GM10266 (cell line): Measurements from ENCODE around the gene ALOX12B.
A peak's percentile ranks its signal among the peaks of the same experiment; 100 is the strongest.

Experiments
- DNase-seq: peaks from one replicate; pipeline ENCODE4 v3.0.0; 2012; ENCODE audit errors: extremely low spot score
- TF ChIP-seq, protein P1 (sequence below): IDR thresholded peaks from 2 replicates; pipeline ENCODE4 v1.5.1; 2012; ENCODE audit warnings: mild to moderate bottlenecking, low read depth; ENCODE audit not compliant: control insufficient read depth, insufficient read depth; ENCODE audit errors: missing control alignments

The ALOX12B gene

DNA sequence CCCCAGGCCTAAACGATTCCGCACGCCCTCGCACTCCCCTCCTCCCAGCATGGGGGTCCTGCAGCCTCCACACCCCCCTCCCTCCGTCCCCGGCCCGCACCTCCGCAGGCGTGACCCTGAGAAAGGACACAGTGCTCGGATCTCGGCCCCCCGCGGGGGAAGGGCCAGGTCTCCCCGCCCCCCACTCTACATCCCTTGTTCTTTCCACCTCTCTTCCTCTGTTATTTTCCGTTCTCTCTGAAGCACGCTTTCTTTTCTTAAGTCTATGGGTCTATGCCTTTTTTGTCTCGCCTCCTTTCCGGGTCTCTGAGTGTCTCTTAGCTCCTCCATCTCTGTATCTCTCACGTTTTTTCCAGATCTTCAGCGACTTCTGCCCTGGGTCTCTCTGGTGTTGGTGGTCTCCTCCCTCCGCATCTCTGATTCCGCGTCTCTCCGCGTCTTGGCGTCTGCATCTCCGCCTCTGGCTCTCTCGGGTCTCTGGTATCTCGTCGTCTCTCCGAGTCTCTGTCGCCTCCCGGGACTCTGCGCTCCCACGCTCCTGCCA, 38.5 kb upstream of the ALOX12B start:
- peak; percentile 60 for DNase-seq

DNA sequence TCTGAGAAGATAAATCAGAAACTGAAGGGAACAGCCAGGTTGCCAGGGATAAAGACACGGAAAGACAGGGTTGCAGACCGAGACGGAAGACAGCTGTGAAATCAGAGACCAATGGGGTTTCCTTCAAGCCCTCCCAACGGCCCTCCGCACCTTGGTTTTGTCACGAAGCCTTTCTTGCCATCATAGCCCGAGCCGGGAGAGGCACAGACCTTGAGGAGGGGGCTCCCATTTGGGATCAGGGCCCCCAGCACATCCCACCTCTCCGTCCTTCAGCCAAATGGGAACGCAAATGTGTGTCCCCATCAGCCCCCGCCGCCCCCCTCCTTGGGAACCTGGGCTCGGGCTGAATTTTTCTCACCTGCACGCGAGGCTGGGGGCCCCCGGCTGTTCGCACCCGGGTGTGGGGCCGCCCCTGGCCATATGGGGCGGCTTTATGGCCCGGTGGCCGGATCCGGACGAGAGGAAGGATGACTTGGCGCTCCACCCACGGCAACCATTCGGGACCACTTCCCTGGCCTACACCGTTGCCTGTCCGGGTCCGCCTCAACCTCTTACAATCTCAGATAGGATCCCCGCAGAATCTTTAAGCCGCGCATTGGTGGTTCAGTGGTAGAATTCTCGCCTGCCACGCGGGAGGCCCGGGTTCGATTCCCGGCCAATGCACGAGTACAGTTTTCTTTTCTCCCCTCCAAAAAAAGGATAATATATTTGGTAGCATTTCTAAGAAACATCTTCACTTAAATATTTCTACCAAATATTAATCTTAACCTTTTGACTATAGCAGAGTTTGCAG, 37.8 kb upstream of the ALOX12B start:
- TF ChIP-seq, protein P1, sequence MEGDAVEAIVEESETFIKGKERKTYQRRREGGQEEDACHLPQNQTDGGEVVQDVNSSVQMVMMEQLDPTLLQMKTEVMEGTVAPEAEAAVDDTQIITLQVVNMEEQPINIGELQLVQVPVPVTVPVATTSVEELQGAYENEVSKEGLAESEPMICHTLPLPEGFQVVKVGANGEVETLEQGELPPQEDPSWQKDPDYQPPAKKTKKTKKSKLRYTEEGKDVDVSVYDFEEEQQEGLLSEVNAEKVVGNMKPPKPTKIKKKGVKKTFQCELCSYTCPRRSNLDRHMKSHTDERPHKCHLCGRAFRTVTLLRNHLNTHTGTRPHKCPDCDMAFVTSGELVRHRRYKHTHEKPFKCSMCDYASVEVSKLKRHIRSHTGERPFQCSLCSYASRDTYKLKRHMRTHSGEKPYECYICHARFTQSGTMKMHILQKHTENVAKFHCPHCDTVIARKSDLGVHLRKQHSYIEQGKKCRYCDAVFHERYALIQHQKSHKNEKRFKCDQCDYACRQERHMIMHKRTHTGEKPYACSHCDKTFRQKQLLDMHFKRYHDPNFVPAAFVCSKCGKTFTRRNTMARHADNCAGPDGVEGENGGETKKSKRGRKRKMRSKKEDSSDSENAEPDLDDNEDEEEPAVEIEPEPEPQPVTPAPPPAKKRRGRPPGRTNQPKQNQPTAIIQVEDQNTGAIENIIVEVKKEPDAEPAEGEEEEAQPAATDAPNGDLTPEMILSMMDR = no peak
- peak; percentile 86 for DNase-seq

More for the DNA sequence above, 38.5 kb upstream of the ALOX12B start:
- TF ChIP-seq, protein P1 = no peak

DNA sequence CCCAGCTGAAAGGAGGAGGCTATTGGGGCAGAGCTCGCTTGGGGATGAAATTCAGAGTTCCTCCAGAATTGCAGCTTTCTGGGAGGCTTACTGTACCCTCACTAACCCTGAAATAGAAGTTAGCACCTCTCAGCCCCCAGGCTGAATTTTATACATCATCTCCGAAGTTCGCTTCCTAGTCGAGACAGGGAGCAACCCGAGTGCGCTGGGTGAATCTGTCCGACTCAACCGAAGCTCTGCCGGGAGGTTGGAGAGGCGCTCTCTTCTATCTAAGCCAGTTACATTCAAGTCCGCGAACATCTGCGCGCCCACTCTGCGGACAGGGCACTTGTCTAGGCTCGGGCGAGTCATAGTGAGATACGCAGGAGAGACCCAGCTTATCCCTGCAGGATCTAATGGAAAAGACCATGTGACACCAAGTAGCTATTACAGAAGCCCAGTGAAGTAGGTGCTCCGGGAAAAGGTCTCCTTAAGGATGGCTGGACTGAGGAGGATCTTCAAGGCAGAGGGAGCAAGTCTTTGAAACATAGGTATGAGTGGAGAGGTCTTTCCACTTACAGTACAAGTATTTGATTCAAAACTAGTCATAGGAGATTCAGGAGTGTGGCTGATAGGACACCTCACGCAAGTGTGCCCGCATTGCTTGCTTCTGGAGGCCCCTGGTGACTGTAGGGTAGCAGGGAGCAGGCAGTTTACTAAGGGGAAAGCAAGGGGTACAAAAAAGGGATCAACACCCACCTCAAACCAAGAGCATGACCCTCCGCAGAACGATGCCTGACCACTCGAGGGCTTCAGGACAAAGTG, 37.0 kb upstream of the ALOX12B start:
- TF ChIP-seq, protein P1 = no peak
- no peak for DNase-seq

DNA sequence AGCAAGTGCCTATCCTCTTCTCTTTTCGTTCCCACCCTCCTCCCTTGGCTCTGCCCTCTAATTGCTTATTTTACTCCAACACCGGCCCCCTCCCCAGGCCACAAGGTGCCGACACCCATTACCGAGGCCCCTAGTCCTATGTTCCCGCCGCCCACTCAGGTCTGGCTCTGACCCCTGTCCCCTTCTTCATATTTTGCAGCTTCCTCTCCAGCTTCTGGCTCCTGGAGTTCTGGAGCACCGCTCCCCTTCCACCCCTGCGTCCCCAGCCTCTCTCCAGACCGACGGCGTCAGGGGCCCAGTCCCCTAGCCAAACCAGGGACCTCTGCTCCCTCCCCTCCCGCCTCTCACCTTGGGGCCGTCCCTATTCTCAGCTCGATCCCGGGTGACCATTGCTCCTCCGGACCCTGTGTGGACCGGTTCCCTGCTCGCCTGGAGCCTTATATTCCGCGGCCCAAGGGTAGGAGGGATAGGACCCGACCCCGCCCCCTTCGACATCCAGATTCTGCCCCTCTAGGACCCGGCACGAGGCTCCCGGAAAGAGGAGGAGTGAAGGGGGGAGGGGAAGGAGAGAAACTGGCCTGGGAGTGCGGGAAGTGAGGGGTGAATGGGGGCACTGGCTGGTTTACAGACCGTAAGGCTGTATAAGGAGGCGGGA, 36.3 kb upstream of the ALOX12B start, which contains the start of gene HES7:
HES7 (minus strand) TSS at position 412 of the 655 bp plus-strand sequence; CDS start at position 390, 22 bp downstream.
- TF ChIP-seq, protein P1 = no peak
- DNase-seq = no peak

DNA sequence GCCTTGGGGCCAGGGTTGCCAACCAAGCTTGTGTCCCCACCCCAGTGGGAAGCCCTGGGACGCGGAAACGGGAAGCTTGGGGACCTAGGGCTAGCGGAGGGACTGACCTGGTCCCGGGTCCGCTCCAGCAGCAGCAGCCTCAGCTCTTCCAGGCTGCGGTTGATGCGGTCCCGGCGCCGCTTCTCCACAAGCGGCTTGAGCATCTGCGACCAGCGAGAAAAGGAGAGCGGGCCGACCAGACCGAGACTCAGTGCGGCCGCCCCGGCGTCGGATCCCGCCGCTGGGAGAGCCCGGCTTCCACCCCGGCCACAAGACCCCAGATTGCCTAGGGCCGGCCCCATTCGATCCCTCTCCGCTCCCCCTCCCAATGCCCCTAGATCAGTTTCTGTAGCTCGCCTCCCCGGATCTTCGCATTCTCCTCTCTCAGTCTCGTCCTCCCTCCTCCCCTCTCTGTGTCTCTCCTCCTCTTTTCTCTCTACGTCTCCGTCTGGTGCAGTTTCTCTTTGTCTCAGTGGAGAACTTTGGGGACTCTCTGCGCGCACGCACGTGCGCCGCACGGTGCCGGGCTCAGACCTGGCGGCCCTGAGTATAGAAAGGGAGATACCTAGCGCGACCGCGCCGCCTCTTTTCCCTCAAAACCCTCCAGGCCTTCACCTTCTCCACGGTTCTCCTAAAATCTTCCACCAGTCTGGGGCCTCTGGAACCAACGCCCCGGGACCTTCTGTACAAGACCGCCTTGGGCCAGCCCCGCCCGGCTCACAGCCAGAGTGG, 35.6 kb upstream of the ALOX12B start:
- no peak for DNase-seq
- TF ChIP-seq, protein P1 = no peak

DNA sequence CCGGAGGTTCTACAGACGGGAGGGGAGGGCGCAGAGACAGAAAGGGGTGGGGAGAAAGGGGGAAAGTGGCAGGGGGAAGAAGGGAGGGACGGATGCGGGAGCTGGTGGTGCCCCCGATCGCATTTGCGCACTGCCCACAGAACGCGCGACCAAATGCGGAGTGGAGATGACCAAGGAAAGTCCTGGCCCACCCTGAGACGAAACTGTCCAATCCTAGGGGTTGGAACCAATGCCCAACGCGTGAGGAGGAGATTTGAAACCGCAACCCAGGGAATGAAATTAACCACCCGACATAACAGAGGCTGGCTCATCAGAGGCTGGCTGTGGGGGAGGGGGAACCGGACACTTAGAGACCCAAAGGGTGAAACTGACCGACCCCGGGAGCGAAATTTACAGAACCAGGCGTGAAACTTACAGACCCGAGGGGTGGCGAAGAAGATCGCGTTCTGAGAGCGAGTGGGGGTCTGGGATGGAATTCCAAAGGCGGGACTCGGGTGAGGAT, 35.0 kb upstream of the ALOX12B start:
- no peak for DNase-seq
- TF ChIP-seq, protein P1 = no peak
